ENCODE results near the gene IGSF11. TPM values are rescaled to one million over a fixed set of nuclear protein-coding genes. Genes with fewer than 3 reads are reported as not detected.

Gene IGSF11
- total and polyA plus RNA-seq, 9 of the 15 experiments (the other 6 are each of a cell fraction or from before 2014, with no cell fraction given) = 1.2 to 2.8 (median 1.7) TPM

DNA sequence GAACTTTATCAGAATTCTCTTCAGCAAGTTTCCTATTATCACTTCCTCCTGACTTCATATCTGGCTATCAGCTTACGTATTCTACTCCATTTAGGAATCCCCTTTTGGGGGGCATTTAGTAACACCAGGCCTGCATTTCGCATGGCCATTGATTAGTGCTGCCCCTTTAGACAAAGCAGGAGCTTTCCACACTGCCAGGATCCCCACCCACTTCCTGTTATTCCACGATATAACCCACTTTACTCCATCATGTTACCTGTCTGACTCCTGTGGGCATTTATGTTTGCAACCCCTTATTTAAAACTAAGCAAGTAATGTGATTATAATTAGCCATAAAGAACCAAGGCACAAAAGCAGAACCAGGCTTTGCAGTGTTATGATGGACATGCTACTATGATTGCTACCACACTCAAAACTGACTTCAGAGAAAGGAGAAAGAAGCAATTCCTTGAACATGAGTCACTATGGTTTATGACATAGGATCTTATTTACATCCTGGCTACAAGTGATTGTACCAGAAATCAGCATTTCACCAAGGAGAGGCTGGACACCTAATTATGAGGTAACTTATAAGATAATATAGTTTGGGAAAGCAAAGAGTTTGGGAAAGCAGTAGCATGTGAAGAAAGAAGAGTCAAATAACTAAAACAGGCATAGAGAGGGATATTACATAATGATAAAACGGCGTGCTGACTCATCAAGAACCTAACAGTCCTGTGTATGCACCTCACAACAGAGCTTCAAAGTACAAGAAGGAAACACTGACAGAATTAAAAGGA, 96.3 kb downstream of the IGSF11 start (continued):
- TF ChIP-seq, protein P1, sequence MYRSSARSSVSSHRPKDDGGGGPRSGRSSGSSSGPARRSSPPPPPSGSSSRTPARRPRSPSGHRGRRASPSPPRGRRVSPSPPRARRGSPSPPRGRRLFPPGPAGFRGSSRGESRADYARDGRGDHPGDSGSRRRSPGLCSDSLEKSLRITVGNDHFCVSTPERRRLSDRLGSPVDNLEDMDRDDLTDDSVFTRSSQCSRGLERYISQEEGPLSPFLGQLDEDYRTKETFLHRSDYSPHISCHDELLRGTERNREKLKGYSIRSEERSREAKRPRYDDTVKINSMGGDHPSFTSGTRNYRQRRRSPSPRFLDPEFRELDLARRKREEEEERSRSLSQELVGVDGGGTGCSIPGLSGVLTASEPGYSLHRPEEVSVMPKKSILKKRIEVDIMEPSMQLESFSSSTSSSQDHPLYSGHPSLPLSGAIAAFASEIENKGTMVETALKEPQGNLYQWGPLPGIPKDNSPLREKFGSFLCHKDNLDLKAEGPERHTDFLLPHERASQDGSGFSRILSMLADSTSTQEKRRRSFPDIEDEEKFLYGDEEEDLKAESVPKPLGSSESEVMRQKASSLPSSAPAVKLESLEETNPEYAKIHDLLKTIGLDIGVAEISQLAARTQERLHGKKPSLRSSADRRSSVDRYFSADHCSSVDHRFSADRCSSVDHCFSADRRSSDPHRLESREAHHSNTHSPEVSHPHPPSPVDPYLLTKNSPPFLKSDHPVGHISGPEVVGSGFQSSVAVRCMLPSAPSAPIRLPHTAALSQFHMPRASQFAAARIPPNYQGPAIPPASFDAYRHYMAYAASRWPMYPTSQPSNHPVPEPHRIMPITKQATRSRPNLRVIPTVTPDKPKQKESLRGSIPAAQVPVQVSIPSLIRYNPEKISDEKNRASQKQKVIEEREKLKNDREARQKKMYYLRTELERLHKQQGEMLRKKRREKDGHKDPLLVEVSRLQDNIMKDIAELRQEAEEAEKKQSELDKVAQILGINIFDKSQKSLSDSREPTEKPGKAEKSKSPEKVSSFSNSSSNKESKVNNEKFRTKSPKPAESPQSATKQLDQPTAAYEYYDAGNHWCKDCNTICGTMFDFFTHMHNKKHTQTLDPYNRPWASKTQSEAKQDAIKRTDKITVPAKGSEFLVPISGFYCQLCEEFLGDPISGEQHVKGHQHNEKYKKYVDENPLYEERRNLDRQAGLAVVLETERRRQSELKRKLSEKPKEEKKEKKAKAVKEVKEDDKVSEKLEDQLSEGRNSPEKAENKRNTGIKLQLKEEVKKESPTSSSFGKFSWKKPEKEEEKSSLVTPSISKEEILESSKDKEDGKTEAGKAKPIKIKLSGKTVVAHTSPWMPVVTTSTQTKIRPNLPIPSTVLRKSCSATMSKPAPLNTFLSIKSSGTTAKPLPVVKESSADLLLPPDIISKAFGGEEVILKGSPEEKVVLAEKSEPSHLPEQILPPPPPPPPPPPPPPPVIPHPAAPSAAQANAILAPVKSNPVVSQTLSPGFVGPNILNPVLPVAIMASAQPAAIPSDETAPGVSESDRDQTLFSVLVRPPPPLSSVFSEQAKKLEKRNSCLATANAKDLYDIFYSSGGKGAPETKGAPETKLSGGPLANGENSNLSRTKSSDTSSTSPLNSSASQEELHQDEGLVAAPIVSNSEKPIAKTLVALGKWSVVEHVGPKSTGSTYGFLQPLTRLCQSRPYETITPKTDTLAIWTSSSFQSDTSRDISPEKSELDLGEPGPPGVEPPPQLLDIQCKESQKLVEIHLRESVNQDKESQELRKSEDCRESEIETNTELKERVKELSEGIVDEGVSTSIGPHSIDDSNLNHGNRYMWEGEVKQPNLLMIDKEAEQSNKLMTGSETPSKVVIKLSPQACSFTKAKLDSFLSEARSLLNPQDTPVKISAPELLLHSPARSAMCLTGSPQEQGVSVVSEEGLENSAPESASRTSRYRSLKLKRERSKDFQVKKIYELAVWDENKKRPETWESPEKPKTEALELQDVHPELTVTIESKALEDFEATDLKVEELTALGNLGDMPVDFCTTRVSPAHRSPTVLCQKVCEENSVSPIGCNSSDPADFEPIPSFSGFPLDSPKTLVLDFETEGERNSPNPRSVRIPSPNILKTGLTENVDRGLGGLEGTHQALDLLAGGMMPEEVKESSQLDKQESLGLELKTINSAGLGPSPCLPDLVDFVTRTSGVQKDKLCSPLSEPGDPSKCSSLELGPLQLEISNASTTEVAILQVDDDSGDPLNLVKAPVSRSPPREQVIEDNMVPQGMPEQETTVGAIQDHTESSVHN (IDR thresholded peaks at IDR 0.05; ENCODE audit: borderline replicate concordance in 1 of 2, low read depth in 1 of 2) = peak in 1 of 2 experiments; percentile 50; a peak in 1 of 4 replicates
- TF ChIP-seq TEAD2 (tag; IDR thresholded peaks at IDR 0.05) (no peak), U2AF1 (optimal IDR thresholded peaks at IDR 0.05; ENCODE audit: low read depth, low read length) (no peak), RBFOX2 (IDR thresholded peaks at IDR 0.05; ENCODE audit: low read depth, low read length) (no peak), GATA2 (CRISPR knock-in tag; IDR thresholded peaks at IDR 0.05) (no peak), STAT5B (CRISPR knock-in tag; IDR thresholded peaks at IDR 0.05) (no peak), KLF6 (CRISPR knock-in tag; IDR thresholded peaks at IDR 0.05; ENCODE audit: borderline replicate concordance) (no peak), XRCC3 (IDR thresholded peaks at IDR 0.05) (no peak), ARNT (IDR thresholded peaks at IDR 0.05) (no peak), RFX5 (IDR thresholded peaks at IDR 0.05; ENCODE audit: low read depth, low read length) (no peak)
- TF ChIP-seq, protein P2, sequence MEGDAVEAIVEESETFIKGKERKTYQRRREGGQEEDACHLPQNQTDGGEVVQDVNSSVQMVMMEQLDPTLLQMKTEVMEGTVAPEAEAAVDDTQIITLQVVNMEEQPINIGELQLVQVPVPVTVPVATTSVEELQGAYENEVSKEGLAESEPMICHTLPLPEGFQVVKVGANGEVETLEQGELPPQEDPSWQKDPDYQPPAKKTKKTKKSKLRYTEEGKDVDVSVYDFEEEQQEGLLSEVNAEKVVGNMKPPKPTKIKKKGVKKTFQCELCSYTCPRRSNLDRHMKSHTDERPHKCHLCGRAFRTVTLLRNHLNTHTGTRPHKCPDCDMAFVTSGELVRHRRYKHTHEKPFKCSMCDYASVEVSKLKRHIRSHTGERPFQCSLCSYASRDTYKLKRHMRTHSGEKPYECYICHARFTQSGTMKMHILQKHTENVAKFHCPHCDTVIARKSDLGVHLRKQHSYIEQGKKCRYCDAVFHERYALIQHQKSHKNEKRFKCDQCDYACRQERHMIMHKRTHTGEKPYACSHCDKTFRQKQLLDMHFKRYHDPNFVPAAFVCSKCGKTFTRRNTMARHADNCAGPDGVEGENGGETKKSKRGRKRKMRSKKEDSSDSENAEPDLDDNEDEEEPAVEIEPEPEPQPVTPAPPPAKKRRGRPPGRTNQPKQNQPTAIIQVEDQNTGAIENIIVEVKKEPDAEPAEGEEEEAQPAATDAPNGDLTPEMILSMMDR (IDR thresholded peaks at IDR 0.05 in 2 of 3, conservative IDR thresholded peaks at IDR 0.05 in 1 of 3; ENCODE audit: insufficient read depth in 2 of 3, low read depth in 1 of 3, low read length in 3 of 3) = no peak
- TF ChIP-seq, protein P3, sequence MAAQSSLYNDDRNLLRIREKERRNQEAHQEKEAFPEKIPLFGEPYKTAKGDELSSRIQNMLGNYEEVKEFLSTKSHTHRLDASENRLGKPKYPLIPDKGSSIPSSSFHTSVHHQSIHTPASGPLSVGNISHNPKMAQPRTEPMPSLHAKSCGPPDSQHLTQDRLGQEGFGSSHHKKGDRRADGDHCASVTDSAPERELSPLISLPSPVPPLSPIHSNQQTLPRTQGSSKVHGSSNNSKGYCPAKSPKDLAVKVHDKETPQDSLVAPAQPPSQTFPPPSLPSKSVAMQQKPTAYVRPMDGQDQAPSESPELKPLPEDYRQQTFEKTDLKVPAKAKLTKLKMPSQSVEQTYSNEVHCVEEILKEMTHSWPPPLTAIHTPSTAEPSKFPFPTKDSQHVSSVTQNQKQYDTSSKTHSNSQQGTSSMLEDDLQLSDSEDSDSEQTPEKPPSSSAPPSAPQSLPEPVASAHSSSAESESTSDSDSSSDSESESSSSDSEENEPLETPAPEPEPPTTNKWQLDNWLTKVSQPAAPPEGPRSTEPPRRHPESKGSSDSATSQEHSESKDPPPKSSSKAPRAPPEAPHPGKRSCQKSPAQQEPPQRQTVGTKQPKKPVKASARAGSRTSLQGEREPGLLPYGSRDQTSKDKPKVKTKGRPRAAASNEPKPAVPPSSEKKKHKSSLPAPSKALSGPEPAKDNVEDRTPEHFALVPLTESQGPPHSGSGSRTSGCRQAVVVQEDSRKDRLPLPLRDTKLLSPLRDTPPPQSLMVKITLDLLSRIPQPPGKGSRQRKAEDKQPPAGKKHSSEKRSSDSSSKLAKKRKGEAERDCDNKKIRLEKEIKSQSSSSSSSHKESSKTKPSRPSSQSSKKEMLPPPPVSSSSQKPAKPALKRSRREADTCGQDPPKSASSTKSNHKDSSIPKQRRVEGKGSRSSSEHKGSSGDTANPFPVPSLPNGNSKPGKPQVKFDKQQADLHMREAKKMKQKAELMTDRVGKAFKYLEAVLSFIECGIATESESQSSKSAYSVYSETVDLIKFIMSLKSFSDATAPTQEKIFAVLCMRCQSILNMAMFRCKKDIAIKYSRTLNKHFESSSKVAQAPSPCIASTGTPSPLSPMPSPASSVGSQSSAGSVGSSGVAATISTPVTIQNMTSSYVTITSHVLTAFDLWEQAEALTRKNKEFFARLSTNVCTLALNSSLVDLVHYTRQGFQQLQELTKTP (IDR thresholded peaks at IDR 0.05; ENCODE audit: low read depth in 1 of 2, partially characterized antibody in 2 of 2) = no peak
